Astrocyte (in vitro differentiated cells and primary cell): Measurements from ENCODE around the gene PIK3CD.

Experiments
- CTCF ChIP-seq: IDR thresholded peaks from 2 replicates; pipeline ENCODE4 v1.5.1; 2011; ENCODE audit warnings: low read depth, mild to moderate bottlenecking, inconsistent platforms, low read length, moderate library complexity; ENCODE audit not compliant: insufficient read depth
- EZH2 ChIP-seq: IDR thresholded peaks from 2 replicates; pipeline ENCODE4 v1.6.1; 2012; ENCODE audit warnings: mild to moderate bottlenecking, low read length, inconsistent platforms; ENCODE audit not compliant: insufficient read depth

- TF ChIP-seq CTCF (no peak), EZH2 (no peak)
These were observed 51.6 kb downstream of the PIK3CD start for GRCh38 chr1:9703165-9703509.
